Esophagus muscularis mucosa (tissue), 4 donors: ENCODE data around the gene WDR19. TPM values are rescaled to one million over a fixed set of nuclear protein-coding genes. Genes with fewer than 3 reads are reported as not detected.
"Not testable (repeated sequence)": the region's sequence is repeated elsewhere in the genome, so short reads cannot be mapped to it uniquely, and the experiment has no call there.

ENCODE experiments used
- DNase-seq: peaks from one replicate; pipeline ENCODE4 v3.0.0-alpha.2; 2017; ENCODE audit errors: extremely low spot score
- H3K27ac ChIP-seq, 4 donors: fragments of 200-600 bp; sonication (generic); replicated peaks in 1 of 4; 1 replicate in 3 of 4; 2 replicates in 1 of 4; pipeline ENCODE4 v1.5.1; 2016 to 2019; ENCODE audit warnings: mild to moderate bottlenecking in 1 of 4
- H3K27me3 ChIP-seq, 4 donors: fragments of 200-600 bp; sonication (generic); one replicate each; pipeline versions ENCODE4 v1.5.1 to v1.6.0; 2016 to 2019
- H3K36me3 ChIP-seq, 4 donors: fragments of 200-600 bp; sonication (generic); one replicate each; pipeline ENCODE4 v1.5.1; 2016 to 2019
- H3K4me1 ChIP-seq, 4 donors: fragments of 200-600 bp; sonication (generic); one replicate each; pipeline ENCODE4 v1.5.1; 2016 to 2019
- H3K4me3 ChIP-seq, 4 donors: fragments of 200-600 bp; sonication (generic); 1 replicate in 2 of 4; 2 replicates in 2 of 4; pipeline ENCODE4 v1.5.1; 2016 to 2019; ENCODE audit warnings: mild to moderate bottlenecking in 4 of 4, moderate library complexity in 1 of 4
- H3K9me3 ChIP-seq, 4 donors: fragments of 200-600 bp; sonication (generic); 1 replicate in 3 of 4; 2 replicates in 1 of 4; pipeline ENCODE4 v1.5.1; 2016 to 2019
- CTCF ChIP-seq, 3 experiments: fragments of 200-600 bp in 2 of 3; fragments of 450-650 bp in 1 of 3; sonication (generic) in 2 of 3; IDR thresholded peaks; one replicate each; pipeline ENCODE4 v1.5.1; 2017 to 2019; ENCODE audit warnings: antibody characterized with exemption in 3 of 3, mild to moderate bottlenecking in 2 of 3, moderate library complexity in 1 of 3
- EP300 ChIP-seq: sonication (generic); formaldehyde crosslinking; IDR thresholded peaks from one replicate; pipeline ENCODE4 v1.6.1; 2017; ENCODE audit warnings: antibody characterized with exemption
- POLR2A ChIP-seq: fragments of 450-650 bp; IDR thresholded peaks from one replicate; pipeline ENCODE4 v1.6.1; 2017; ENCODE audit warnings: antibody characterized with exemption, moderate library complexity, mild to moderate bottlenecking, low read depth
- POLR2AphosphoS5 ChIP-seq, 2 donors: sonication (generic); formaldehyde crosslinking; IDR thresholded peaks; one replicate each; pipeline ENCODE4 v1.6.1; 2017; ENCODE audit warnings: antibody characterized with exemption in 2 of 2
- WGBS: methylation state at CpG from one replicate; pipeline ENCODE4 v1.1.5; 2018; 5-methylcytosine and 5-hydroxymethylcytosine counted together
- intact Hi-C: fragments of 100-400 bp; cut with DNase I; formaldehyde crosslinking; loops from one replicate; pipeline ENCODE4 v1.15.1; 2023
- total RNA-seq, 4 donors: library from RNA; depleted of rRNA; stranded (reverse); fragments of >200 nt; gene quantifications; one replicate each; pipeline versions ENCODE4 v1.1.0 to v1.2.1, GENCODE V29; 2016

The WDR19 gene
- total RNA-seq = 10 to 100 TPM; 22.1 to 32.4 (median 26.0) TPM

GRCh38 chr4:39181905-39182638 is at the start of gene WDR19:
WDR19 (plus strand) TSS chr4:39182529; CDS start chr4:39182558, 29 bp downstream.
- peak; percentile 64 to 92 for TF ChIP-seq POLR2AphosphoS5 (IDR thresholded peaks at IDR 0.05)
- peak; percentile 41 to 49 (median 46) for TF ChIP-seq CTCF (IDR thresholded peaks at IDR 0.05)
- TF ChIP-seq POLR2A = no peak
- Histone ChIP-seq H3K9me3 (no peaks in the 10 kb centered on the region), H3K4me3 (peak within 1 kb of the TSS; percentile 62 to 96 (median 71)), H3K27me3 (no peaks in the 10 kb centered on the region), H3K4me1 (peaks cover 13 to 25% (median 18%) of the 10 kb centered on the region in 4 donors), H3K27ac (peak within 1 kb of the TSS; percentile 70 to 86 (median 74)), H3K36me3 (peaks cover 0 to 15% (median 0%) of the 10 kb centered on the region in 4 donors)
- under 1% methylated on average over 24 of the region's 48 CpGs for WGBS
- peak; percentile 99 for DNase-seq
- intact Hi-C loops = loop anchor here (5.0 kb wide), 1 partner anchor 345 kb away; the partner anchor contains the start of gene UGDH

- intact Hi-C loops = no loop called here
- WGBS = 97% methylated on average over 3 of the region's 3 CpGs
- TF ChIP-seq POLR2A (no peak), CTCF (IDR thresholded peaks at IDR 0.05) (no peak), EP300 (no peak), POLR2AphosphoS5 (IDR thresholded peaks at IDR 0.05) (no peak)
- H3K27ac ChIP-seq = no peak overlapping the region
- no peaks in the 10 kb centered on the region for H3K27me3 ChIP-seq
- no peak for DNase-seq
- H3K4me3 ChIP-seq = no peak overlapping the region
- peaks cover 8 to 11% (median 8%) of the 10 kb centered on the region in 4 donors for H3K4me1 ChIP-seq
- H3K36me3 ChIP-seq = no peaks in the 10 kb centered on the region
- no peaks in the 10 kb centered on the region for H3K9me3 ChIP-seq
Observed at GRCh38 chr4:39133623-39134022, 48.7 kb upstream of the WDR19 start.

DNA sequence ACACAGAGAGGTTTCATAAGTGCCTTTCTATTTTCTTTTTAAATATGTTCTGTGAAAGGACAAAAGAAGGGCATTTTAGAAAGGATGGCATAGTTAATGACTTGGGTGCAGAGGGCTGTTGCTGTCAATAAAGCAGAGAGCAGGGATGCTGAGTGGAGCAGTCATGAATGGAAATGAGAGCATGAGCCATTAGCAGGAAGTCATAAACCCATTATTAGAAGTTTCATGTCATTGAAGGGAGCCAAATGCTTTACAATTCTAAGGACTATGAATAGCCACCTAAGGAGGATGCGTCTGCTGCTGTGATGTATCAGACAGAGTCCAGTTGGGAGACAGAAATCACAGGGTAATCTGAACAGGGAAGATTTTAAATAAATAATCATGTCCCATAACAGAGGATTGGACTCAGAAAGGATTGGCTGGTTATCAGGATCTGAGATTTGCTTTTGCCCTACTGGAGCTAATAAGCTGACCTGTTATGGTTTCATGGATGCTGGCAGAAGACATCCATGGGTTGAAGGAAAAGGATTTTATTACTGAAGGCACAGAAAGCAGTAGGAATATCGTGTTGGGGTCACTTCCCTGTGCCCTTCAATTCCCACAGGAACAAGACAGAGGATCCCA is 47.5 kb upstream of the WDR19 start:
- Histone ChIP-seq H3K4me1 (peaks cover 8 to 11% (median 8%) of the 10 kb centered on the region in 4 donors), H3K27me3 (no peaks in the 10 kb centered on the region), H3K4me3 (no peak overlapping the region), H3K36me3 (no peaks in the 10 kb centered on the region), H3K27ac (no peak overlapping the region), H3K9me3 (no peaks in the 10 kb centered on the region)
- intact Hi-C loops = loop anchor here (1.0 kb wide), 1 partner anchor 232 kb away; no protein-coding TSS in a partner anchor
- DNase-seq = no peak
- WGBS = 32% methylated on average over 2 of the region's 2 CpGs
- no peak for TF ChIP-seq POLR2A
- TF ChIP-seq POLR2AphosphoS5 (IDR thresholded peaks at IDR 0.05) = no peak
- no peak for TF ChIP-seq EP300
- no peak for TF ChIP-seq CTCF (IDR thresholded peaks at IDR 0.05)

DNA sequence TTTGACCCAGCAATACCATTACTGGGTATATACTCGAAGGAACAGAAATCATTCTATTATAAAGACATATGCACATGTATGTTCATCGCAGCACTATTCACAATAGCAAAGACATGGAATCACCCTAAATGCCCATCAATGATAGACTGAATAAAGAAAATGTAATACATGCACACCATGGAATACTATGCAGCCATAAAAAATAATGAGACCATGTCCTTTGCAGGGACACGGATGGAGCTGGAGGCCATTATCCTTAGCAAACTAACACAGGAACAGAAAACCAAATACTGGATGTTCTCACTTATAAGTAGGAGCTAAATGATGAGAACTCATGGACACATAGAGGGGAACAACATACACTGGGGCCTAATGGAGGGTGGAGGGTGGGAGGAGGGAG is 44.1 kb upstream of the WDR19 start:
- H3K27ac ChIP-seq, H3K27me3 ChIP-seq, H3K36me3 ChIP-seq, intact Hi-C loops, H3K9me3 ChIP-seq, DNase-seq, H3K4me3 ChIP-seq: not testable (repeated sequence)
- WGBS = 85% methylated on average over 3 of the region's 3 CpGs
- H3K4me1 ChIP-seq = peaks cover 8 to 11% (median 8%) of the 10 kb centered on the region in 4 donors

DNA sequence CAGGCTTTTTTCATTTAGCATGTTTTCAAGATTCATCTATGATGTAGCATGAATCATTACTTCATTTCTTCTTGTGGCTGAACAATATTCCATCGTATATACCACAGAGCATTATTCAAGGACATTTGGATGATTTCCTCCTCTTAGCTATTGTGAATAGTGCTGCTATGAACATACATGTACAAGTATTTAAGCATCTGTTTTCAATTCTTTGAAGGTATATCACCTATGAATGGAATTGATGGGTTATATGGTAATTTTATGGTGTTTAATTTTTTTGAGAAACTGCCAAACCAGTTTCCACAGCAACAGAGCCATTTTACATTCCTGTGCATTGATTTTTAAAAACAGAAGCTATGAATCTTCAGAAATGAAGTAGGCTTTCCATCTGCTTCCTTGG is 36.1 kb upstream of the WDR19 start:
- TF ChIP-seq POLR2A (no peak), CTCF (IDR thresholded peaks at IDR 0.05) (no peak), POLR2AphosphoS5 (IDR thresholded peaks at IDR 0.05) (no peak), EP300 (no peak)
- no peak overlapping the region for H3K27ac ChIP-seq
- no peaks in the 10 kb centered on the region for H3K4me1 ChIP-seq
- no peak for DNase-seq
- WGBS = 88% methylated on average over 1 of the region's 1 CpG
- H3K36me3 ChIP-seq = no peaks in the 10 kb centered on the region
- no peaks in the 10 kb centered on the region for H3K27me3 ChIP-seq
- no peaks in the 10 kb centered on the region for H3K9me3 ChIP-seq
- intact Hi-C loops = no loop called here
- no peak overlapping the region for H3K4me3 ChIP-seq
